ENCODE results near the gene LDB2.
"Not testable (repeated sequence)": the region's sequence is repeated elsewhere in the genome, so short reads cannot be mapped to it uniquely, and the experiment has no call there.

The LDB2 gene

DNA sequence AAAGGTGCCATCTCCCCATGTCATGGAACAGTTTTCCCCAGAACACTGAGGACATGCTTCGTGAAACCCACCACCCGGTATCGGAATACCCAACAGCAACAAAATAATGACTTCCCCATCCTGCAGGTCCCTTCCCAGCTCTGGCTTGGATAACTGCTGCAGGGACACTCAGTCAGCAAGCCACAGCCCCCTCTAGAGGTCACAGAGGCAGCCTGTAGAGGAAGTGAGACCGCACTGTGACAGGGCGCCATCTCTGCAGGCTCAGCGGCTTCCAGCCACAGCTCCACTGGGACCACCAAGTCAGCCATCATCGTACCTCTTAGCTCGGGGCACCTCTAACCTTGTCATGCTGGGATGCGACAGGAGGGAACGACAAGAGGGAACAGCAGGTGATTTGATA, 315.9 kb downstream of the LDB2 start:
- DNase-seq = no peak

DNA sequence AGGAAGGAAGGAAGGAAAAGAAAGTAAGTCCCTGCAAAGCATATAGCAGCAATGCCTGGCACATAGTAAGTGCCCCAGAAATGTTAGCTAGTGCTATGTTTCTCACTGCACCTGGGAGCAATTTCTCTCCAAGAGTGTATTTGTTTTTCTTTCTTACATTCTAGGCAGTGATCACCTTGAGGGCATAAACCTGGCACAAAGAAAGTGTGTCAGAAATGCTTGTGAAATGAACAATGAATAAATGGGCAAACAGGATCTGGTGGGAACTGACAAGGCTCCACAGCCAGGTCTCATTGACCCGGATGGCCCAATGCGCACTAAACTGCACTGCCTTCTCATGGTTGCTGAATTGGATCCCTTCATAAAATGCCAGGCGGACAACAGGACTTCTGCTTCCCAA, 316.4 kb downstream of the LDB2 start:
- no peak for DNase-seq

DNA sequence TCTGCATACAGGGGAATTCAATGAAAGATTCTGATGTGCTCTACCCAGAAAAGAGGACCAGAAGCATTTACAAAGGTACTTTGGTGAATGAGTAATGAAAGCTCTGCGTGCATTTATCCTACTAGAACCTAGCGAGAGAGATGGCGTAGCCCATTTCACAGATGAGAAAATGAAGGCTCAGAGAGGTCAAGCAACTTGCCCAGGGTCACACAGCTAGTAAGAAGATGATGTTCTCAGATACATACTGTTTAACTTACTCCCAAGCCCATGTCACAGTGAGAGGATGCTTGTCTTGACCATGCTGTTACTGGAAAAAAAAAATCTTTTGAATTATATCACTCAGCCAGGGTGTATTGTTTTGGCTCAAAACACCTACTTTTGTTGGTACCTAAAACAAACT, 317.3 kb downstream of the LDB2 start:
- DNase-seq = no peak

DNA sequence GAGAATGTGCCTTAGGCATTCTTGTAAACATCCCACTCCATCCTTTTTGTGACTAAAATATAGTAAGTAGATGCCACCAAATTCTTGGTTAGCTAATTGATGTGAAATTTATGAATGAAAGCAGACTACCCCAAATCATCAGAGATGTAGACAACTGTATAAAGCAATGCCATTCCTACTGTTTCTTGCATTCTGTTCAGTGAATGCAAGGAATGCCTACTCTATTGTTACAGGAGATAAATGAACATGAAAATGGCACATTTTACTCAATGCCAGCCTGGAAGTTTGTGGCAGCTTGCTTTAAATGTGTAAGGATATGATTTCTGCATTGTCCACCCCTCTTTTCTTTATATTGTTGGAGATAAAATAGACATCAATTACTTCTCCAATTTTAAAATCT, 317.9 kb downstream of the LDB2 start:
- DNase-seq = no peak

DNA sequence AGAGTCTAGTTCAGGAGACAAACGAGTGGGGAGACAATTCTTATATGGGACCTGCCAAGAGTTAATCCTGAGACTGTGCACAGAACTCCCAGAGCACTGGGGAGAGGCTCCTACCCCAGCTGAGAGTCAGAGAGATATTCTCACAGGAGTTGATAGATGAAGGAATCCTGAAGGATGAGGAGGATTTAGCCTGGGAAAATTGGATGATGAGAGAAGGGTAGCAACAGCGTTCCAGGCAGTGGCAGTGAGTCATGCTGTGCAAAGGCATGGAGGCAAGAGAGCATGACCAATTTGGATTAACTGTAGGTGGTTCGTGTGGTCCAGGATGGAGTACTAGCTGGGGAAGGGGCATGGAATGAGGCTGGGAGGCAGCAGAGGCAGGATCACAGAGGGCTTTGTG, 318.6 kb downstream of the LDB2 start:
- no peak for DNase-seq

DNA sequence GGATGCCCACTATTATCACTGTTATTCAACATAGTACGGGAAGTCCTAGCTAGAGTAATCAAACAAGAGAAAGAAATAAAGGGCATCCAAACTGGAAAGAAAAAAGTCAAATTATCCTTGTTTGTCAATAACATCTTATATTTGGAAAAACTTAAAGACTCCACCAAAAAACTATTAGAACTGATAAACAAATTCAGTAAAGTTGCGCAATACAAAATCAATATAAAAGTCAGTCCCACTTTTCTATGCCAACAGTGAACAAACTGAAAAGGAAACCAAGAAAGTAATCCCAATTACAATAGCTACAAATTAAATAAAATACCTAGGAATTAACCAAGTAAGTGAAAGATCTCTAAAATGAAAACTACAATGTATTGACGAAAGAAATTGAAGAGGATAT, 321.3 kb downstream of the LDB2 start:
- DNase-seq = no peak

DNA sequence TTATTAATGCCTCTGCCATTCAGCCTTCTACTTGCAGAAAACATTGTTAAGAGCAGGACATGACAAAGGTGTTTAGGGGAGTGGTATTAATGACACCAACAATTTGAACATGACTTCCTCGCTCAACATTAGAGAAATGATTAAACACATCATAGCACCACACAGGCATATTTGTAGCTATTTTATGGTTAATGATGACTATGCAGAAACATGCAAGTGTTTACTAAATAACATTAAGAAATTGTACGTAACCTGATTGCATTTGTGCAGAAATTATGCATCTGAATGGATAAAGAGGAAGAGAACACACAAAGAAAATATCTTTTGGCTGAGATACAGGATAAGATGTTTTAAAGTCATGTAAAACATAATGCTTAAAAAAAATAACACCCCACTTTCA, 323.5 kb downstream of the LDB2 start:
- DNase-seq = no peak

DNA sequence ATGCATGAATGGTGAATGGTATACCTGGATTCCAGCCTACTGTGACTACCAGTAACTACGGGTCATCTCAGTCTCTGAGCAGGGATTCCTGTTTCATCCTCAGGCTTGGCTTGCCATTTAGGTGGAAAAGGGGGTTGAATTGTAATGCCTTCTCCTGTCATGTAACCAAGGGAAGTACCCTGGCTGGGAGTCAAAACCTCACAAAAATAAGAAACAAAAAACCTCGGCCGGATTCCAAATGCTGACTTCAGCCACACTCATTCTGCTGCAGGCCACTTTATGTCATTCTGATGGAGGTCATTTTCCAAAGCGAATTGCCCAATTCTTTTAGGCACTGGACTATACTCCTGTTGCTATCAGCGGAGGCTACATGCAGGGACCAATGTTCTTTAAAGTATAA, 324.7 kb downstream of the LDB2 start:
- DNase-seq = no peak

DNA sequence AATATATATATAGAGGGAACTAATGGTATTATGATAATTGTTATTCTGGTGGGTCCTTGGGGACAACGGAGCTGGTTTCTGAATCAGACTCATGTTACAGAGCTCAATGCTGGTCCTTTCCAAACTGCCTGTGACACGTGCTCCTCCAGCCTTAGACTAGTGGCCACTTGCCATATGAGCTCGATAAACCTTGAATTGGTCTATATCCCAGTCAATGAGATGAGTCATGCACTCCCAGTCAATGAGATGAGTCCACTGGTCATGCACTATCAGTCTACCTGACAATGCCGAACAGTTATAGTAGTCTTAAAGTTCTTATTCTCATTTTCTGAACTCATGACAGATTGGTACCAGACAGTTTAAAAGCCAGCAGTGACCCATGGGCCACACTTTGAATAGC, 325.2 kb downstream of the LDB2 start:
- DNase-seq = no peak

DNA sequence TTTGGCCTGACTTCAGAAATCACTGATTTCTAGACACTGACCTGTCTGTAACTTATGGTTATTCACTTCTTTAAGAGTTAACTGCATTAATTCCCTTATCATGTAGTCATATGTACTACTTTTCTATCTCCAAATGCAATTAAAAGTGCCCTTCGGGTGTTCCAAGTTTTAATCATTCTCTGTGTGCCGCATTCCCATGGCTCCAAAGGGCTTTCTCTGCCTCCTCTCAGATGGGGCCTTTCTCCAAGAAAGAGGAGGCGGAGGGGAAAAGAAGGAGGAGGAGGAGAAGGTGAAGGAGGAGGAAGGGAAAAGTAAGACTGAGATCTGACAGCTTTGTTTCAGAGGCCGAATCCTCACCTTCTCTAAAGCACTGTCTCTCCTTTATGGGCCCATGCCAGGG, 325.8 kb downstream of the LDB2 start:
- DNase-seq = no peak

DNA sequence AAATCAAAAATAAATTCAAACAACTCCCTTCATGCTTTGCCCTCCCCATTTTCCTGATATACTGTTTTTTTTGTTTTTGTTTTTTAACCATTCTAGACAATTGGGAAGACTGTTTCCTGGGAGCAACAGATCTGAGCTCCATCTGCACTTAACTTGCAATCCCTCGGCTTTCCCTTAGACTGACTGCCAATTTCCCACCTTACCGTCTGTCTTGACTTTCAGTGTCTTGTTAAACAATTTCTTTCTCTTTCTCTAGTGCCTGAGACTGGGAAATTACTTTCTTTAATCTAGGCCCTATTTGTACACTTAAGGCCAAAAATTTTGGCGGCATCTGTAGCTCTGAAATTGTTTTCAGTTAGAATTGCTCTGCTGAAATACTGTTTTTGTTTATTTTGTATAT, 326.3 kb downstream of the LDB2 start:
- DNase-seq = no peak

DNA sequence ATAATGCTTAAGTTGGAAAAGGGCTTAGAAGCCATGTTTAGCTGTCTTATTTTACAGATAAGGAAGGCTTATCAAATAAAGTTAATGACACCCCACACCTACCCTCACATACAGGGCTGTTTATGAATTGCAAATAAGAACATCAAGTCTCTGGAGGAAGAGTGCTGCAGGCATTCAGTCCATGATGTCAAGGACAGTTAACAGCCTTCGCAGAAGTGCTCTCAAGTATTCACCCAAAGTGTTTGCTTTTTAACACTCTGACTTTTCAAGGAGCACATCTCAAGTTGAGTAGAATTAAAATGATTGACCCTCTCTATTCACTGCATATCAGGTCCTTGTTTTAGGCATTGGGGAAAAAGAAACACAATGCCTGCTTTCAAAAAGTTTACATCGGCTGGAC, 328.7 kb downstream of the LDB2 start:
- DNase-seq = no peak

DNA sequence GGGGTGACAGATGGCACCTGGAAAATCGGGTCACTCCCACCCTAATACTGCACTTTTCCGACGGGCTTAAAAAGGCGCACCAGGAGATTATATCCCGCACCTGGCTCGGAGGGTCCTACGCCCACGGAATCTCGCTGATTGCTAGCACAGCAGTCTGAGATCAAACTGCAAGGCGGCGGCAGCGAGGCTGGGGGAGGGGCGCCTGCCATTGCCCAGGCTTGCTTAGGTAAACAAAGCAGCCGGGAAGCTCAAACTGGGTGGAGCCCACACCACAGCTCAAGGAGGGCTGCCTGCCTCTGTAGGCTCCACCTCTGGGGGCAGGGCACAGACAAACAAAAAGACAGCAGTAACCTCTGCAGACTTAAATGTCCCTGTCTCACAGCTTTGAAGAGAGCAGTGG, 341.1 kb downstream of the LDB2 start:
- not testable (repeated sequence) for DNase-seq

DNA sequence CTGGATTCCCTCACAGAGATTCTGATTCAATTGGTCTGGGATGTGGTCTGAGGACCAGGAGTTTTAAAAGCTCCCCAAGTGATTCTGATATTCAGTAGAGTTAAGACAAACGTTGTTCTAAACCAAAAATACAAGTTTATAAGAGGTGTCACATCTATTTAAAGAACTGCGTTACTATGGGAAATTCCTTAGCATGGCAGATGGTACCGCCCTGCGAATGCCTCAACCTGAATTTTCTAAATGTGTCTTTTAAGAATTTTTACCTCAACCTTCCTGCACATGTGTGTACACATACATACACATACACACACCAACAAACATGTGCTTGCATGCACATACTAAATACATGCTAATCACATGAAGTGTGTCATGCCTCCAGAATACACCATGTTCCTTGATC, 343.3 kb downstream of the LDB2 start:
- DNase-seq = no peak

DNA sequence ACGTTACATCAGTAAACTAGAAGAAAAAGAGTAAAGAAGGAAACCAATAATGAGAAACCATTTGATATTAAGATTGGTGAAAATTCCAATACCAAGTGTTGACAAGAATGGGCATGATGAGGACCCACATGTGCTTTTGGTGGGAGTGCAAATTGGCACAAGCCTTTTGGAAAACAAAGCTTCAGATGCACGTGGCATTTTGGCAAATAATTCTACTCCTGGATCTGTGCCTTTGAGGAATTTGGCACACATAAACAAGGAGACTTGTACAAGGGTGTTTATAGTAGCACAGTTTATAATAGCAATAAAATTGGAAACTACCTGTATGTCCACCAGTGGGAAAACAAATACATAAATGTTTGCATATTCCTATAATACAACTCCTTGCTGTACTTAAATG, 347.9 kb downstream of the LDB2 start:
- no peak for DNase-seq

DNA sequence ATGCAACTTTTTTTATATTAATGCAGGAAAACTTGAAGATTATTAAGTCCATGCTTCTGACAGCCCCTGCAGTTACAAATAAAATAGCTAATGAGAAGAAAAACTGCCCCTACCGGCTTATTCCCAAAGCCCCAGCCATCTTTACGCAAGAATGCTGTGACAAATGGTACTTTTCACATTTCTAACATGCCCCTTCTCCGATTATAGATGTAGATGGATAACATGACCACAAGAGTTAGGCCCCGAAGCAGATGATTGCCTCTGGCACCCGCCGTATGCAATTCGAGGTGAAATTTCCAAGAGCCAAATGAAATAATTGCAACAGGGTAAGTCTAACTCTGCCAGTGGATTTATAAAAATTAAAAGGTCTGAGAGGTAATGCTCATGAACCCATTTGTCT, 352.8 kb downstream of the LDB2 start:
- no peak for DNase-seq

DNA sequence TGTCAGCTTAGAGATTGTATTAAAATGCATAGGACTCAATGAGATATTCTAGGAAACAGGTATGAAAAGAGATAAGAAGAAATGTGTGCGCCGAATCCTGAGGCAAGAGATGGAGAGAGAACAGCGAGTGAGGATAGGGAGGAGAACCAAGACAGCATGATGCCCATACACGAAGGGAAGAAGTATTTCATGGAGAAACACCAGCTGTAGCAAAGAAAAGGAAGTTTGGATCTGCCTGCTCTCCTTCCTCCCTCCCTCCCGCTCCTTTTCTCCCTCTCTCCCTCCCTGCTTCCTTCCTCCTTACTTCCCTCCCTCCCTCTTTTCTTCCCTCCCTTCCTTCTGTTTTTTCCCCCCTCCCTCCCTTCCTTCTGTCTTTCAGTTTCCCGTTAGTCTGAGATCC, 353.6 kb downstream of the LDB2 start:
- DNase-seq = no peak

DNA sequence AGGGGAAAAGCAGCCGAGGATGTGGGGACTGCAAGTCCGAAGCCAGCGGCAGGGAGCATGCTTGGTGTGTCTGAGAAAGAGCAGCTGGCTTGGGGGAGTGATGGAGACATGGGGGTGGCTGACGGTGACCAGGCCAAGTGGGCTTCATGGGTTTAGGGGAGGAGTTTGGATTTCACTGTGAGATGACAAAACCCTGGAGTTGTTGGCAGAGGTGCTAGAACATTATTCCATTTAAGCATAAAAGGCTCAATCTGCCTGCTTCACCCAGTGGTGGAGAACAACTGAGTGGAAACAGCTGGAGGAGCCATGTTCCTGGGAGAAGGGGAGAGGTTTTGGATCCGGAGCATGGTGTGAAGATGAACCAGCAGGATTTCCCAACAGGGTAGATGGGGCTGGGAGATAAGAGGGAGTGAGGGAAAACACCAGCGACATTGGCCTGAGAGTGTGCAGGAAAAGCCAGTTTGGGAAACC, 354.2 kb downstream of the LDB2 start:
- no peak for DNase-seq

DNA sequence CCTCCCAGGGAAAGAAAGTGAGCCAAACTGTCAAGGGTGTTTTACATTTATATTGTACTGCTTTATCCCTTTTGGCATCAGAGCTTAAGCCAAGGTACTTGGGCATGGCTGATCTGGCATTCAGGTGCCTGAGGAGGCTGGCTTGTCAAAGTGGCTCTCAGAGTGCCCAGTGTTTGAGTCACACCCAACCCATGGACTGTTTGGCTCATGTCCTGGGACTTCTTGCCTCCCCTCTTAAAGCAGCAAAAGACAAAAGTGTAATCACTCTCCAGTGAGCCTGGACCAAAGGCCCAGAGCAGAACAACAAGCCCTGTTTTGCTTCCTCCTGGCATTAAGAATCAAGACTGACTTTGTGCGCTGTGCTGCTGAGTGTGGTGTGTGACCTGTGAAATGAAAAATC, 360.5 kb downstream of the LDB2 start:
- DNase-seq = no peak

DNA sequence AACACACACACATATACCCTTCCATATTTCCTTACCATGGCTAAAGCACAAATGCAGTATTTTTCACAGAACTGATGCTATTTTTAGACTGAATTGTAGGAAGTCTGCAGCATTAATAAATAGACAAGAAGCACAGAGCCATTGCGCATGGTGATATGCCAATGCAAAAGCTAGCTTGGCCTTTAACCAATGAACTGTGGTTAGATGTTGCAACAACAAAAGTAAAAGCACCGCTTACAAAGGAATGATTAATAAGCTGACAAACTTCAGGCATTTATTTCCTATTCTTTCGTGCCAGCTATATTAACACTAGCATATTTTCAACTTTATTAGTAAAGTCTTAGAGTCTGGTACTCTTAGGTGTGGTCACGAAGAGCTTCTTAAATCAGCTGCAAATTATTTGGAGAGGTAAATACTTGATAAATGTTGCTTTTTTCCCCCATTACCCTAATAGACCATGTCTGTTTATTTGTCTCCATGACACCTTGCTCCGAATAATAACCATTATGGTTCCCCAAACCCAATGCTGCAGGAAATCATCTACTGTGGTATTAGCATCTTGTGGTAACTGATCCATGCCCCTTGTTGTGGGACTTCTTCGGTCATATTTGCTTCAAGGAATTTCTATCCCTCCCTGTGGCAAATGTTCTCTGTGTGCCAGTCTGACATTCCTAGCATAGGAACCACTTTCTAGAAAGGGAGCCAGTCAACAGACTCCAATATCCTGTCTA, 366.0 kb downstream of the LDB2 start:
- DNase-seq = no peak

DNA sequence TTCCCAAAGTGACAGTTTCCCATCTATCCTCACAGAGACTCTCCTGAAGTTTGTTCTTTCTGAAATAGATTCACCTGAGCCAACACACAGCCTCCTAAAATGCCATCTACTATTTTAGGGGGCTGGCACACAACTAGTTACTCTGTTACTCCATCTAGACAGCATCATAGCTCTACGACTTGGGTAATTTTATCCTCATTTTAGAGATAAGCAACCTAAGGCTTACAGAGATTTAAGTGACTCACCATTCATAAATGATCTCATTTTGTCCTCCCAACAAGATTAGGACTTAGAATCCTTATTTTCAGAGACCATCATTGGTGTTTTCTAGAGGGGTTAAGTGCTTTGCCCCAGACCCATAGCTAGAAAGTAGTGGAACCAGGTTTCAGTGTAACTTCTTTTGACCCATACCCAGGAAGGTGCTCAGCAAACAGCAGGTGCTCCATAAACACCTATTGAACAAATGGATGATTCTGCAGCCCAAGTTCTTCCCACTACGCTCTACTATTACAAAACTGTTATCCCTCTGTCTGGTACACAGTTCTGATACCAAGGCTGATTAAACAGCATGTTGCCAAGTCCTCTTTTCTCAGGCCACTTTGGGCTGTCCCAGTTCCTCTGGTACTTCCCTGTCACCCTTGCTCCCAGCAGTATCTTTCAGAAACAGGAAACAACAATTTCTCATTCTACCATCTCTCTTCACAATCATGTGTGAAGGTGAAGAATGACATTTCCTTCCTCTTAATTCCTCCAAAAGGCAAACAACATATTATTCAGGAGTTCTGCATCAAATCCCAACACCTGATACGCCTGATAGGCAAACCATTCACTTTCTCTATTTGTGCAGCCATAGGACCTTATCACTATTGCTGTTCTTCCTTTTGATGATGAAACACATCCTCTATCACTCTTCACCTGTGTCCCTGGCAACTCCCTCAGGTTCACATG, 367.5 kb downstream of the LDB2 start:
- DNase-seq = no peak

DNA sequence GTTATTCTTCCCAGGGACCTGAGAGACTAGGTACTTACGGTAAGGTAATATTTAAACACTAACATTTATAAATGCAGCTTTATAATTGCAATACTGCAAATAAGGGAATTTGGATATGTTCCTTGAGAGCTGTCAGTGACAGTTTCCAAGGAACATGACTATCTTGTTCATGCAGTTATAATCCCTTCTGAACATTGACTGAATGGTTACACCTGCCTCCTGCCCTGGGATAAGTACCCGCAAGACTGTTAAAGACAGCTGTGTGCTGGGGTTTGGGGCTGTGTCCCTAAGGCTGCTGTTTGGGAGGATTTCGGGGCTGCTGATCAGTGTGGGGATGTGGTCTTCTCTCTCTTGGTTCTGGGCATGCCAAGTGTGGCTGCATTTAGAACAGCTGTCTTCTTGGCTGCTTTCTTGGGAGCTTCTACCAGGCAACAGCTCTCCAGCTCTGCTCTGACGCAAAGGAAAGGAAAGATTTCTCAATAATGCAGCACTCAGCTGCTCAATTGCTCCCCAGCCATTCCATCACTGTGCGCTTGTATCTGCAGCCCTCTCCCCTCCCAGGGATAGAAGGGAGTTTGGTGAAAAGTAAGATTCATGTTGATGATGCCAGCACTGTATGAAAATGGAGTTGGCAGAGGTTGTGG, 373.4 kb downstream of the LDB2 start:
- DNase-seq = no peak

DNA sequence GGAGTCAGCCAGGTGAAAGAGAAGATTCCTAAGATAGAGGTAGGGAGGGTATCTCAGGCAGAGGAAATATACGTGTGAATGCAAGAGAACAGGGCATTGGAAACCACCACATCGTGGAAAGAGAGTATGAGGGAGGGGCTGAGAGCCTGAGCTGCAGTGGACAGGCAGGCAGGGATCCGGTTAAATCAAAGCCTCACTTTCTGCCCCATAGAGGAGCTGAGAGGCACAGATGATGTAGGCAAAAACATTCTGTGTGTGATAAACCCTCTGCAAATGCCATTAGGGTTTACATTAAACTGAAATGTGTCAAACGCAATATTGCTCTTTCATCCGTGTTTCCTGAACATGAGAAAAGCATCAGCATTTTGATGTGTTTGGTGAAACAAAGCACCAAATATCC, 374.0 kb downstream of the LDB2 start:
- DNase-seq = no peak

DNA sequence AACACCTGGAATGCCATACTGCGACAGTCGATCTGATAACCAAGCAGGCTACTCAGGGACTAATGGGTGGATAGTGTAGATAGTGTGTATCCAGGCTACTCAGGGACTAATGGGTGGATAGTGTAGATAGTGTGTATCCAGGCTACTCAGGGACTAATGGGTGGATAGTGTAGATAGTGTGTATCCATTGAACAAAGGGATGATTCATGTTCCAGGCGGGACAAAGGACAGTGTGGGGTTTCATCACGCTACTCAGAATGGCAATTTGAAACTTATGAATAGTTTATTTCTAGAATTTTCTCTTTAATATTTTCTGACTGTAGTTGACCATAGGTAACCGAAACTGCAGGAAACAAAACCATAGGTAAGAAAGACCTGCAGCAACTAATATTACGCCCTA, 374.9 kb downstream of the LDB2 start:
- DNase-seq = not testable (repeated sequence)
